GM23338 (cell line): ENCODE data around the gene CMIP.

Source experiments
- CREB1 ChIP-seq: fragments of 250-450 bp; sonication (Bioruptor Pico); IDR thresholded peaks from 2 replicates; pipeline ENCODE4 v1.5.0; 2020; ENCODE audit warnings: low read depth, mild to moderate bottlenecking, moderate library complexity
- EZH2 ChIP-seq: fragments of 200-600 bp; sonication (generic); IDR thresholded peaks from one replicate; pipeline ENCODE4 v1.8.0; 2017; ENCODE audit warnings: antibody characterized with exemption, mild to moderate bottlenecking, low read depth; ENCODE audit not compliant: unreplicated experiment
- EZH2phosphoT487 ChIP-seq: fragments of 200-600 bp; sonication (generic); IDR thresholded peaks from one replicate; pipeline ENCODE4 v1.8.1; 2018; ENCODE audit warnings: antibody characterized with exemption; ENCODE audit not compliant: unreplicated experiment
- POLR2AphosphoS5 ChIP-seq: IDR thresholded peaks from 2 replicates; pipeline ENCODE4 v1.6.1; 2016; ENCODE audit warnings: antibody characterized with exemption, low read depth
- ZNF331 ChIP-seq: fragments of 250-450 bp; sonication (Bioruptor Pico); IDR thresholded peaks from 2 replicates; pipeline ENCODE4 v1.5.0; 2020; ENCODE audit warnings: low read depth, mild to moderate bottlenecking, moderate library complexity
- TF ChIP-seq, protein P1 (sequence below), 2 experiments: fragments of 200-600 bp in 1 of 2; sonication (generic) in 1 of 2; conservative IDR thresholded peaks; 2 replicates each; pipeline versions ENCODE4 v1.5.1 to v1.6.1; 2016 to 2017; ENCODE audit warnings: antibody characterized with exemption in 2 of 2, low read depth in 2 of 2, mild to moderate bottlenecking in 2 of 2, moderate library complexity in 1 of 2
- TF ChIP-seq, protein P2 (sequence below): IDR thresholded peaks from one replicate; pipeline ENCODE4 v1.6.1; 2018; ENCODE audit warnings: antibody characterized with exemption; ENCODE audit not compliant: unreplicated experiment

DNA sequence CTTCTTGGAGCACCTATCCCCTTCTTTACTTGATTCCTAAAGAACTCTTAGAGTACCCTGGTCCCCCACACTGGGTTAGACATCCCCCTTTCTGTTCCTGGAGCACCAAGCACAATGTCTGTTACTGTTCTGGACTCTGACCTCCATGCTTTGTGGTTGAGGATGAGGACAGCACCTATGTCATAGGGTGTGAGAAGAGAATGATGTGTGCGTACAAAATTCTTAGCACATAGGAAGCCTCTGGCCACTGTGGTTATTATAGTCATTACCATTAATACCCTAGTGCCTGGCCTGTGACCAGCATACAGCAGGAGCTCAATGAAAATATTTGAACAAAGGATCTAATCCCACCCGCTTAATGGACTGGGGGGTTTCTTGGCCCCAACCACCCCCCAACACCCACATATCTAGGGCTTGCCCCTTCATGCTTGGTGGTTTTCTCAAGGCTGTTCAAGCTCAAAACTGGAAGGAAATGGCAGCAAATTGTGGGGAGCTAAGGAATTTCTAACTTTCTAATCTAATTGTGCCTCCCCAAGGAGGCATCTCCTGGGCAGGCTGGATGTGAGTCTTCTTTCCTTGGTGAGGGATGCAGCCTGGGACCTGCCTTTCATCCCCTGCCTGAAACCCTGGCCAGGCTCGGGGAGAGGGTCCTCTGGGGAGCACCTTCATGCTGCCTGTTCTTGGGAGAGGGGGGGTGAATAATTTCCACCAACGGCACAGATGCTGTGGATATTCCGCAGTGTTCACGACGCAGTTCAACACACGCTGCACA is 1.5 kb upstream of the CMIP start:
- TF ChIP-seq, protein P1, sequence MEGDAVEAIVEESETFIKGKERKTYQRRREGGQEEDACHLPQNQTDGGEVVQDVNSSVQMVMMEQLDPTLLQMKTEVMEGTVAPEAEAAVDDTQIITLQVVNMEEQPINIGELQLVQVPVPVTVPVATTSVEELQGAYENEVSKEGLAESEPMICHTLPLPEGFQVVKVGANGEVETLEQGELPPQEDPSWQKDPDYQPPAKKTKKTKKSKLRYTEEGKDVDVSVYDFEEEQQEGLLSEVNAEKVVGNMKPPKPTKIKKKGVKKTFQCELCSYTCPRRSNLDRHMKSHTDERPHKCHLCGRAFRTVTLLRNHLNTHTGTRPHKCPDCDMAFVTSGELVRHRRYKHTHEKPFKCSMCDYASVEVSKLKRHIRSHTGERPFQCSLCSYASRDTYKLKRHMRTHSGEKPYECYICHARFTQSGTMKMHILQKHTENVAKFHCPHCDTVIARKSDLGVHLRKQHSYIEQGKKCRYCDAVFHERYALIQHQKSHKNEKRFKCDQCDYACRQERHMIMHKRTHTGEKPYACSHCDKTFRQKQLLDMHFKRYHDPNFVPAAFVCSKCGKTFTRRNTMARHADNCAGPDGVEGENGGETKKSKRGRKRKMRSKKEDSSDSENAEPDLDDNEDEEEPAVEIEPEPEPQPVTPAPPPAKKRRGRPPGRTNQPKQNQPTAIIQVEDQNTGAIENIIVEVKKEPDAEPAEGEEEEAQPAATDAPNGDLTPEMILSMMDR (conservative IDR thresholded peaks at IDR 0.05; ENCODE audit: low read depth in 2 of 2), result no peak
- TF ChIP-seq CREB1 (CRISPR knock-in tag) (no peak), ZNF331 (CRISPR knock-in tag) (no peak), EZH2 (no peak), POLR2AphosphoS5 (no peak), EZH2phosphoT487 (no peak)
- TF ChIP-seq, protein P2, sequence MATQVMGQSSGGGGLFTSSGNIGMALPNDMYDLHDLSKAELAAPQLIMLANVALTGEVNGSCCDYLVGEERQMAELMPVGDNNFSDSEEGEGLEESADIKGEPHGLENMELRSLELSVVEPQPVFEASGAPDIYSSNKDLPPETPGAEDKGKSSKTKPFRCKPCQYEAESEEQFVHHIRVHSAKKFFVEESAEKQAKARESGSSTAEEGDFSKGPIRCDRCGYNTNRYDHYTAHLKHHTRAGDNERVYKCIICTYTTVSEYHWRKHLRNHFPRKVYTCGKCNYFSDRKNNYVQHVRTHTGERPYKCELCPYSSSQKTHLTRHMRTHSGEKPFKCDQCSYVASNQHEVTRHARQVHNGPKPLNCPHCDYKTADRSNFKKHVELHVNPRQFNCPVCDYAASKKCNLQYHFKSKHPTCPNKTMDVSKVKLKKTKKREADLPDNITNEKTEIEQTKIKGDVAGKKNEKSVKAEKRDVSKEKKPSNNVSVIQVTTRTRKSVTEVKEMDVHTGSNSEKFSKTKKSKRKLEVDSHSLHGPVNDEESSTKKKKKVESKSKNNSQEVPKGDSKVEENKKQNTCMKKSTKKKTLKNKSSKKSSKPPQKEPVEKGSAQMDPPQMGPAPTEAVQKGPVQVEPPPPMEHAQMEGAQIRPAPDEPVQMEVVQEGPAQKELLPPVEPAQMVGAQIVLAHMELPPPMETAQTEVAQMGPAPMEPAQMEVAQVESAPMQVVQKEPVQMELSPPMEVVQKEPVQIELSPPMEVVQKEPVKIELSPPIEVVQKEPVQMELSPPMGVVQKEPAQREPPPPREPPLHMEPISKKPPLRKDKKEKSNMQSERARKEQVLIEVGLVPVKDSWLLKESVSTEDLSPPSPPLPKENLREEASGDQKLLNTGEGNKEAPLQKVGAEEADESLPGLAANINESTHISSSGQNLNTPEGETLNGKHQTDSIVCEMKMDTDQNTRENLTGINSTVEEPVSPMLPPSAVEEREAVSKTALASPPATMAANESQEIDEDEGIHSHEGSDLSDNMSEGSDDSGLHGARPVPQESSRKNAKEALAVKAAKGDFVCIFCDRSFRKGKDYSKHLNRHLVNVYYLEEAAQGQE, result no peak
